B cell (primary cell): ENCODE measurements around the gene CDIPT. TPM values are rescaled to one million over a fixed set of nuclear protein-coding genes. Genes with fewer than 3 reads are reported as not detected.

ENCODE experiments used
- ATAC-seq: fragments of 200-7000 bp; cut with Tn5 transposase; one replicate; pipeline ENCODE4 v1.10.0; 2021; ENCODE audit warnings: low read depth, mild to moderate bottlenecking, moderate number of reproducible peaks, moderate library complexity
- CTCF ChIA-PET: fragments of 350-600 bp; sonication (Branson Sonifier 250); formaldehyde crosslinking; loops from one replicate; lab custom pipeline; 2021; ENCODE audit warnings: antibody characterized with exemption, inconsistent platforms; lab: Charles Lee
- POLR2A ChIA-PET: fragments of 350-600 bp; sonication (Branson Sonifier 250); formaldehyde crosslinking; loops from one replicate; lab custom pipeline; 2021; ENCODE audit warnings: antibody characterized with exemption; lab: Charles Lee
- DNase-seq: peaks from one replicate; pipeline ENCODE4 v3.0.0; 2013
- H2AFZ ChIP-seq: 2 replicates; pipeline ENCODE4 v1.6.1; 2012; ENCODE audit warnings: mild to moderate bottlenecking, low read depth, low read length; ENCODE audit not compliant: insufficient read depth, poor library complexity, severe bottlenecking
- H3K27ac ChIP-seq, 2 donors: 1 replicate in 1 of 2; 2 replicates in 1 of 2; pipeline ENCODE4 v1.5.1; 2012 to 2013; ENCODE audit warnings: low read length in 2 of 2, mild to moderate bottlenecking in 2 of 2, moderate library complexity in 1 of 2
- H3K27me3 ChIP-seq, 4 experiments: fragments of 200-600 bp in 1 of 4; sonication (generic) in 1 of 4; replicated peaks in 1 of 4; 1 replicate in 2 of 4; 2 replicates in 2 of 4; pipeline versions ENCODE4 v1.6.1 to v1.7.0; 2013 to 2016; ENCODE audit warnings: low read length in 3 of 4, mild to moderate bottlenecking in 2 of 4, mixed read lengths in 1 of 4, moderate library complexity in 1 of 4; ENCODE audit not compliant: insufficient read depth in 4 of 4, control insufficient read depth in 3 of 4; ENCODE audit errors: control extremely low read depth in 1 of 4
- H3K36me3 ChIP-seq, 2 experiments: replicated peaks in 1 of 2; 1 replicate in 1 of 2; 2 replicates in 1 of 2; pipeline versions ENCODE4 v1.6.1 to v1.7.1; 2013; ENCODE audit warnings: low read length in 1 of 2; ENCODE audit not compliant: insufficient read depth in 2 of 2, control insufficient read depth in 1 of 2; ENCODE audit errors: control extremely low read depth in 1 of 2, extremely low read depth in 1 of 2
- H3K4me1 ChIP-seq, 2 donors: fragments of 200-600 bp in 1 of 2; sonication (generic) in 1 of 2; 1 replicate in 1 of 2; 2 replicates in 1 of 2; pipeline versions ENCODE4 v1.5.1 to v1.6.1; 2013 to 2017; ENCODE audit warnings: low read length in 2 of 2; ENCODE audit not compliant: control insufficient read depth in 2 of 2, insufficient read depth in 2 of 2
- H3K4me2 ChIP-seq: replicated peaks from 2 replicates; pipeline ENCODE3; 2012; ENCODE audit warnings: mild to moderate bottlenecking, low read depth, low read length; ENCODE audit not compliant: poor library complexity, severe bottlenecking
- H3K4me3 ChIP-seq, 5 experiments: fragments of 200-600 bp in 1 of 5; sonication (generic) in 1 of 5; 1 replicate in 3 of 5; 2 replicates in 2 of 5; pipeline versions ENCODE4 v1.5.1 to v1.7.0; 2011 to 2016; ENCODE audit warnings: low read length in 4 of 5, mild to moderate bottlenecking in 4 of 5, low read depth in 2 of 5, control low read depth in 1 of 5, moderate library complexity in 1 of 5; ENCODE audit not compliant: insufficient read depth in 1 of 5; ENCODE audit errors: control extremely low read depth in 1 of 5, extremely low read depth in 1 of 5
- H3K79me2 ChIP-seq: fragments of 200-600 bp; sonication (generic); one replicate; pipeline ENCODE4 v1.6.0; 2016; ENCODE audit warnings: low read length; ENCODE audit not compliant: control insufficient read depth, insufficient read depth
- H3K9ac ChIP-seq: fragments of 200-600 bp; sonication (generic); 2 replicates; pipeline ENCODE4 v1.6.1; 2017; ENCODE audit warnings: mild to moderate bottlenecking, low read length, moderate library complexity
- H3K9me3 ChIP-seq, 3 donors: one replicate each; pipeline versions ENCODE4 v1.6.1 to v1.7.1; 2013; ENCODE audit warnings: low read length in 2 of 3; ENCODE audit not compliant: control insufficient read depth in 2 of 3, insufficient read depth in 1 of 3; ENCODE audit errors: control extremely low read depth in 1 of 3
- H4K20me1 ChIP-seq: 2 replicates; pipeline ENCODE4 v1.6.0; 2012; ENCODE audit warnings: mild to moderate bottlenecking, low read length; ENCODE audit not compliant: insufficient read depth, control insufficient read depth, poor library complexity, severe bottlenecking
- H3K27ac Mint-ChIP-seq: one replicate; pipeline ENCODE4 v1.8.0; 2021; ENCODE audit warnings: mixed read lengths
- H3K27me3 Mint-ChIP-seq: one replicate; pipeline ENCODE4 v1.8.0; 2021; ENCODE audit warnings: mixed read lengths
- H3K4me1 Mint-ChIP-seq: one replicate; pipeline ENCODE4 v1.8.0; 2021; ENCODE audit warnings: mixed read lengths
- H3K4me3 Mint-ChIP-seq: one replicate; pipeline ENCODE4 v1.8.0; 2021; ENCODE audit warnings: mixed read lengths
- H3K9me3 Mint-ChIP-seq: one replicate; pipeline ENCODE4 v1.8.0; 2022; ENCODE audit warnings: mixed read lengths; ENCODE audit not compliant: insufficient read depth
- EZH2 ChIP-seq: IDR thresholded peaks from 2 replicates; pipeline ENCODE4 v1.6.1; 2012; ENCODE audit warnings: borderline replicate concordance, low read depth, mild to moderate bottlenecking, moderate library complexity, low read length; ENCODE audit not compliant: insufficient read depth, poor library complexity, severe bottlenecking
- WGBS: methylation state at CpG from one replicate; pipeline ENCODE4 v1.1.5; 2013; ENCODE audit warnings: missing lambda C conversion rate; ENCODE audit not compliant: insufficient coverage; 5-methylcytosine and 5-hydroxymethylcytosine counted together
- intact Hi-C: fragments of 100-400 bp; cut with micrococcal nuclease; formaldehyde crosslinking; loops from one replicate; pipeline ENCODE4 v1.10.0; 2022
- polyA plus RNA-seq: library from polyadenylated mRNA; depleted of rRNA; stranded (reverse); fragments of >200 nt; gene quantifications from 2 replicates; pipeline ENCODE4 v1.2.3, GENCODE V29; 2012
- total RNA-seq, 2 donors: library from RNA; stranded (reverse); fragments of 120-200 nt in 1 of 2; gene quantifications; 1 replicate in 1 of 2; 2 replicates in 1 of 2; pipeline versions ENCODE4 v1.2.3 to v1.2.4, GENCODE V29; 2013 to 2022
- TF ChIP-seq, protein P1 (sequence below): fragments of 200-600 bp; IDR thresholded peaks from one replicate; pipeline ENCODE4 v1.8.0; 2022; ENCODE audit warnings: antibody characterized with exemption, mild to moderate bottlenecking

Gene CDIPT
- total and polyA plus RNA-seq, 2 donors (not counting 1 experiment from before 2014, with no cell fraction given), result 51.2 to 63.3 TPM

DNA sequence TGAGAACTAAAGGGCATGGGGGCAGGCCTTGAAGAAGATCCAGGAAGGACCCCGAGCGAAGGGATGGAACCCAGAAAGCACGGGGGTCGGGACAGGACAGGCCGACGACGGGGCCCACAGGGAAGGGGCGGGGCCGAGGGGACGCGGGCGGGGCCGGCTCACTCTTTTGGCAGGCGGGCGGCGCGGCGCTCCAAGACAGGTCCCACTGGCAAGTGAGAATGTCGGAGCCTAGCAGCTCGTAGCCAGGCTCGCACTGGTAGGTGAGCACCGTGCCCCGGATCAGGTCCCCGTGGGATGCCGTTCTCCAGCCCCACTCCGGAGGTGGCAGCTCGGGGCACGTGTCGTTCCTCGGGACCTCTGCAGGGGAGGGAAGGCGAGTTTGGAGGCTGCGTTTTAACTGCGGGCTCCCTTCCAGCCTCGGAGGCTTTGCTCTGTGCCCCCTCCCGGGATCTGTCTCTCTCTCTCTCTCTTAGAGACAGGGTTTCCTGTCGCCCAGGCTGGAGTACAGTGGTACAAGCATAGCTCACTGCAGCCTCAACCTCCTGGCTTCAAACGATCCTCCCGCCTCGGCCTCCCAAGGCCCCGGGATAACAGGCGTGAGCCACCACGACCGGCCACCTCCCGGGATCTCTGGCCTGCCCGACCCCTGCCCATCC is 13.7 kb upstream of the CDIPT start:
- ChIA-PET POLR2A (interaction anchor here (0.5 kb wide), 1 partner anchor 30 kb away, joined by 6 read pairs; no protein-coding TSS in a partner anchor), CTCF (no interaction called here)
- Histone ChIP-seq H3K36me3 (no peaks in the 10 kb centered on the region), H3K27ac (no peak overlapping the region), H3K9ac (peak overlapping the region; percentile 48), H4K20me1 (no peaks in the 10 kb centered on the region), H3K4me2 (peak overlapping the region; percentile 64), H3K4me3 (peak overlapping the region in 3 of 5 experiments; percentile 25 to 41 (median 35)), H2AFZ (peak overlapping the region; percentile 53), H3K27me3 (peaks cover 0 to 42% (median 10%) of the 10 kb centered on the region in 4 experiments), H3K4me1 (peaks cover 17 to 18% of the 10 kb centered on the region in 2 donors), H3K9me3 (peaks cover 0 to 14% (median 3%) of the 10 kb centered on the region in 3 donors), H3K79me2 (no peaks in the 10 kb centered on the region)
- Mint-ChIP-seq H3K4me3 (peak overlapping the region; percentile 71), H3K27ac (no peak overlapping the region), H3K9me3 (no peaks in the 10 kb centered on the region), H3K27me3 (peaks cover 31% of the 10 kb centered on the region), H3K4me1 (peaks cover 16% of the 10 kb centered on the region)
- intact Hi-C loops, result no loop called here
- 9% methylated on average over 45 of the region's 45 CpGs for WGBS
- TF ChIP-seq EZH2, result no peak
- TF ChIP-seq, protein P1, sequence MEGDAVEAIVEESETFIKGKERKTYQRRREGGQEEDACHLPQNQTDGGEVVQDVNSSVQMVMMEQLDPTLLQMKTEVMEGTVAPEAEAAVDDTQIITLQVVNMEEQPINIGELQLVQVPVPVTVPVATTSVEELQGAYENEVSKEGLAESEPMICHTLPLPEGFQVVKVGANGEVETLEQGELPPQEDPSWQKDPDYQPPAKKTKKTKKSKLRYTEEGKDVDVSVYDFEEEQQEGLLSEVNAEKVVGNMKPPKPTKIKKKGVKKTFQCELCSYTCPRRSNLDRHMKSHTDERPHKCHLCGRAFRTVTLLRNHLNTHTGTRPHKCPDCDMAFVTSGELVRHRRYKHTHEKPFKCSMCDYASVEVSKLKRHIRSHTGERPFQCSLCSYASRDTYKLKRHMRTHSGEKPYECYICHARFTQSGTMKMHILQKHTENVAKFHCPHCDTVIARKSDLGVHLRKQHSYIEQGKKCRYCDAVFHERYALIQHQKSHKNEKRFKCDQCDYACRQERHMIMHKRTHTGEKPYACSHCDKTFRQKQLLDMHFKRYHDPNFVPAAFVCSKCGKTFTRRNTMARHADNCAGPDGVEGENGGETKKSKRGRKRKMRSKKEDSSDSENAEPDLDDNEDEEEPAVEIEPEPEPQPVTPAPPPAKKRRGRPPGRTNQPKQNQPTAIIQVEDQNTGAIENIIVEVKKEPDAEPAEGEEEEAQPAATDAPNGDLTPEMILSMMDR, result no peak
- DNase-seq, result peak; percentile 33
- peak; percentile 37 for ATAC-seq

DNA sequence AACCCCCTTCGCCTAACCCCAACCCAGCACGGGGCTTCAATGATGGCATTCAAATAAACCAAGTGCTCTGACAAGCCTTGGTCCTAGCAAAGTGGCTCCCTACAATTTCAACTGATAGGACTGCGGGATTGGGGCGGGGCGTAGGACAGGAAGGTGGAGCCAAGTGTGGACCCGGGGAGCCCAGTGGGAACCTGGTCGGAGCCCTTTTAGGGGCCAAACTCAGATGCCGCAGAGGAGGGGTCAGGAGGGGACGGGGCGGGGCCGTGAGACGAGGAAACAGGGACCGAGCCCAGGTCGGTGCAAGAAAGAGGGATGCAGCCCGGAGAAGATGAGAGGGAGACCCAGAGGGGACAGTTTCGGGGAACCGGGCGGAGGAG is 13.2 kb upstream of the CDIPT start:
- Histone ChIP-seq H3K27me3 (peaks cover 0 to 40% (median 10%) of the 10 kb centered on the region in 4 experiments), H3K9ac (peak overlapping the region; percentile 48), H2AFZ (peak overlapping the region; percentile 53), H4K20me1 (no peaks in the 10 kb centered on the region), H3K4me2 (peak overlapping the region; percentile 64), H3K79me2 (no peaks in the 10 kb centered on the region), H3K9me3 (peaks cover 0 to 14% (median 3%) of the 10 kb centered on the region in 3 donors), H3K27ac (no peak overlapping the region), H3K4me3 (peak overlapping the region in 3 of 5 experiments; percentile 25 to 41 (median 35)), H3K4me1 (peaks cover 17 to 18% of the 10 kb centered on the region in 2 donors), H3K36me3 (no peaks in the 10 kb centered on the region)
- ChIA-PET CTCF (no interaction called here), POLR2A (interaction anchor here (0.5 kb wide), 1 partner anchor 30 kb away, joined by 6 read pairs; no protein-coding TSS in a partner anchor)
- ATAC-seq (no peak), DNase-seq (no peak)
- peak overlapping the region; percentile 71 for H3K4me3 Mint-ChIP-seq
- 24% methylated on average over 18 of the region's 18 CpGs for WGBS
- peaks cover 16% of the 10 kb centered on the region for H3K4me1 Mint-ChIP-seq
- no peak overlapping the region for H3K27ac Mint-ChIP-seq
- TF ChIP-seq EZH2, result no peak
- TF ChIP-seq, protein P1, result no peak
- H3K9me3 Mint-ChIP-seq, result no peaks in the 10 kb centered on the region
- H3K27me3 Mint-ChIP-seq, result peaks cover 29% of the 10 kb centered on the region
- intact Hi-C loops, result no loop called here
